ENCODE results near the gene KCNIP1.

- no peak for TF ChIP-seq SP1 (IDR thresholded peaks at IDR 0.05; ENCODE audit: low read depth)
- no peak for TF ChIP-seq CTCF (IDR thresholded peaks at IDR 0.05 in 2 of 3, conservative IDR thresholded peaks at IDR 0.05 in 1 of 3; ENCODE audit: borderline replicate concordance in 1 of 3, insufficient read depth in 1 of 3, low read depth in 2 of 3, low read length in 2 of 3)
- no peak for TF ChIP-seq REST (IDR thresholded peaks at IDR 0.05; ENCODE audit: low read depth)
- TF ChIP-seq POLR2A (IDR thresholded peaks at IDR 0.05; ENCODE audit: borderline replicate concordance, extremely low read depth, insufficient read depth, insufficient read length), result no peak
These were observed 21.8 kb downstream of the KCNIP1 start for GRCh38 chr5:170525470-170526211.
